MCF 10A (cell line): ENCODE results near the gene ERP29. TPM values are rescaled to one million over a fixed set of nuclear protein-coding genes. Genes with fewer than 3 reads are reported as not detected.

Experiments used
- BruUV-seq: library from RNA; stranded (reverse); fragments of 400-500 nt; replicated peaks from 2 replicates; lab custom pipeline; 2021; lab: Mats Ljungman, UMichigan
- CTCF ChIA-PET: fragments of 300-600 bp; sonication (Branson Sonifier 250); formaldehyde crosslinking; extraction: SDS; loops from one replicate; lab custom pipeline; 2021; ENCODE audit warnings: antibody characterized with exemption, inconsistent platforms; lab: Yijun Ruan, JAX
- POLR2A ChIA-PET: fragments of 300-600, 350-650 bp; sonication (Branson Sonifier 250); formaldehyde crosslinking; extraction: SDS; loops from one replicate; lab custom pipeline; 2020; ENCODE audit warnings: antibody characterized with exemption, inconsistent platforms; lab: Yijun Ruan, JAX
- DNase-seq: peaks from one replicate; pipeline ENCODE4 v3.0.0-alpha.2; 2018; ENCODE audit not compliant: unreplicated experiment
- H3K27ac Mint-ChIP-seq: one replicate; pipeline ENCODE4 v1.8.0; 2022; ENCODE audit warnings: mild to moderate bottlenecking, low read depth, mixed read lengths; ENCODE audit not compliant: unreplicated experiment
- H3K27me3 Mint-ChIP-seq: one replicate; pipeline ENCODE4 v1.8.0; 2022; ENCODE audit warnings: mixed read lengths; ENCODE audit not compliant: insufficient read depth, unreplicated experiment
- H3K36me3 Mint-ChIP-seq: one replicate; pipeline ENCODE4 v1.8.0; 2022; ENCODE audit warnings: mild to moderate bottlenecking, moderate library complexity, mixed read lengths; ENCODE audit not compliant: insufficient read depth, unreplicated experiment
- H3K4me1 Mint-ChIP-seq: one replicate; pipeline ENCODE4 v1.8.0; 2022; ENCODE audit warnings: mixed read lengths; ENCODE audit not compliant: insufficient read depth, unreplicated experiment
- H3K4me3 Mint-ChIP-seq: one replicate; pipeline ENCODE4 v1.8.0; 2022; ENCODE audit warnings: mild to moderate bottlenecking, moderate library complexity, mixed read lengths; ENCODE audit not compliant: unreplicated experiment
- H3K9me3 Mint-ChIP-seq: one replicate; pipeline ENCODE4 v1.8.0; 2022; ENCODE audit warnings: mixed read lengths; ENCODE audit not compliant: unreplicated experiment
- intact Hi-C: fragments of 100-400 bp; cut with micrococcal nuclease; formaldehyde crosslinking; loops from 2 replicates; pipeline ENCODE4 v1.14.1; 2022
- total RNA-seq: library from RNA; stranded (reverse); gene quantifications from 2 replicates; pipeline ENCODE4 v1.2.3, GENCODE V29; 2022
- TF ChIP-seq, protein P1 (sequence below): fragments of 200-600 bp; IDR thresholded peaks from one replicate; pipeline ENCODE4 v1.8.0; 2022; ENCODE audit warnings: antibody characterized with exemption, mild to moderate bottlenecking; ENCODE audit not compliant: unreplicated experiment

The ERP29 gene
- total RNA-seq, 1 experiment from 2014 or later, result 124 TPM

DNA sequence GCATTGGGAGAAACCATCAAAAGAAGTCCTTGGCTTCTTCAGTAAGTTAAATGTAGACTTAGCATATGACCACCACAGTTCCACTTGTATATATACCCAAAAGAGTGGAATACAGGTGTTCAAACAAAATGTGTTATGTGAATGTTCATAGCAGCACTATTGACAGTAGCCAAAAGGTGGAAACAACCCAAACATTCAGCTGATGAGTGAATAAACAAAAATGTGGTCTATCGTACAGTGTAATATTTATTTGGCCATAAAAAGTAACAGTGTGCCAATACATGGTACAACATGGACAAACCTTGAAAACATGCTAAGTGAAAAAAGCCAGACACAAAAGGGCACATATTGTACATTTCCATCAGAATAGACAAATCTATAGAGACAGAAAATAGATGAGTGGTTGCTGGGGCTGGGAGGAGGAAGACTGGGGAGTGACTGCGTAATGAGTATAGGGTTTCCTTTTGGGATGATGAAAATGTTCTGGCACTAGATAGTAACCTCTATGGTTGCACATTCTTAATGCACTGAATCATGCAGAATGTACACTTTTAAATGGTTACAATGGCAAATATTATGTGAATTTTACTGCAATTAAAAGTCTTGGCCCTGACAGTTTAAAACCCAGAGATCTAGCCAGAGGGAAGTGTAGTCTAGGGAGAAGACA is 5.5 kb downstream of the ERP29 start:
- BruUV-seq, result TSS peak; percentile 45
- intact Hi-C loops, result no loop called here
- Mint-ChIP-seq H3K4me3 (peak overlapping the region; percentile 44), H3K27ac (peak overlapping the region; percentile 24), H3K9me3 (no peaks in the 10 kb centered on the region), H3K27me3 (no peaks in the 10 kb centered on the region), H3K4me1 (peaks cover 38% of the 10 kb centered on the region), H3K36me3 (peaks cover 71% of the 10 kb centered on the region)
- TF ChIP-seq, protein P1, sequence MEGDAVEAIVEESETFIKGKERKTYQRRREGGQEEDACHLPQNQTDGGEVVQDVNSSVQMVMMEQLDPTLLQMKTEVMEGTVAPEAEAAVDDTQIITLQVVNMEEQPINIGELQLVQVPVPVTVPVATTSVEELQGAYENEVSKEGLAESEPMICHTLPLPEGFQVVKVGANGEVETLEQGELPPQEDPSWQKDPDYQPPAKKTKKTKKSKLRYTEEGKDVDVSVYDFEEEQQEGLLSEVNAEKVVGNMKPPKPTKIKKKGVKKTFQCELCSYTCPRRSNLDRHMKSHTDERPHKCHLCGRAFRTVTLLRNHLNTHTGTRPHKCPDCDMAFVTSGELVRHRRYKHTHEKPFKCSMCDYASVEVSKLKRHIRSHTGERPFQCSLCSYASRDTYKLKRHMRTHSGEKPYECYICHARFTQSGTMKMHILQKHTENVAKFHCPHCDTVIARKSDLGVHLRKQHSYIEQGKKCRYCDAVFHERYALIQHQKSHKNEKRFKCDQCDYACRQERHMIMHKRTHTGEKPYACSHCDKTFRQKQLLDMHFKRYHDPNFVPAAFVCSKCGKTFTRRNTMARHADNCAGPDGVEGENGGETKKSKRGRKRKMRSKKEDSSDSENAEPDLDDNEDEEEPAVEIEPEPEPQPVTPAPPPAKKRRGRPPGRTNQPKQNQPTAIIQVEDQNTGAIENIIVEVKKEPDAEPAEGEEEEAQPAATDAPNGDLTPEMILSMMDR, result no peak
- CTCF ChIA-PET, result interaction anchor here (0.7 to 1.1 kb wide), 2 partner anchors 128 to 169 kb away, joined by 3 read pairs; no protein-coding TSS in a partner anchor
- DNase-seq, result peak; percentile 77
- POLR2A ChIA-PET, result interaction anchor here (0.6 to 2.2 kb wide), 4 partner anchors 9 to 174 kb away, joined by 3 to 8 read pairs (median 4); no protein-coding TSS in a partner anchor

DNA sequence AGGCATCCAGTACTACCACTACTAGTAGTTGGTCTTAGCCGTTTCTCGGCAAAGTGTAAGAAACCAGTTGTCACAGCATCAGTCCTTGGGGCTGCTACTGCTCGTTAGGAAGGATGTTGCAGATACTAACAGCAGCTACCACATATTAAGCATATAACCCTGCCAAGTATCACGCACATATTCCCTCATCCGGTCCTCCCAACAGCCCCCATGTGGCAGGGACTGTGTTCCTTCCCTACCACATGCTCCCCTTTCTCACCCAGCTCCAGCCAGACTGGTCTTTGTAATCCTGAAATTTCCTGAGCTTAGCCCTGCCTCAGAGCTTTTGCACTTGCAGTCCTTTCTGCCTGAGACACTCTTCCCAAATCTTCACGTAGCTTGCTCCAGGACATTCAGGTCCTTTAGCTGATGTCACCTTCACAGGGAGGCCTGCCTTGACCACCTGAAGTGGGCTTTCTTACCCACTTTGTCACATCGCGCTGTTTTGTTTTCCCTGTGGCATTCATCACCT is 7.8 kb downstream of the ERP29 start:
- TF ChIP-seq, protein P1, result no peak
- ChIA-PET CTCF (interaction anchor here (0.8 to 2.9 kb wide), 2 partner anchors 8 to 366 kb away, joined by 6 to 11 read pairs; partner anchors contain the start of genes ERP29 and TMEM116), POLR2A (interaction anchor here (1.1 to 2.2 kb wide), 6 partner anchors 7 to 88 kb away, joined by 3 to 8 read pairs (median 4); no protein-coding TSS in a partner anchor)
- peaks cover 28% of the 10 kb centered on the region for H3K4me1 Mint-ChIP-seq
- no peak for DNase-seq
- no peak overlapping the region for H3K4me3 Mint-ChIP-seq
- H3K36me3 Mint-ChIP-seq, result peaks cover 72% of the 10 kb centered on the region
- peak overlapping the region; percentile 54 for H3K27ac Mint-ChIP-seq
- intact Hi-C loops, result no loop called here
- no peaks in the 10 kb centered on the region for H3K9me3 Mint-ChIP-seq
- BruUV-seq, result no TSS peak
- H3K27me3 Mint-ChIP-seq, result no peaks in the 10 kb centered on the region

DNA sequence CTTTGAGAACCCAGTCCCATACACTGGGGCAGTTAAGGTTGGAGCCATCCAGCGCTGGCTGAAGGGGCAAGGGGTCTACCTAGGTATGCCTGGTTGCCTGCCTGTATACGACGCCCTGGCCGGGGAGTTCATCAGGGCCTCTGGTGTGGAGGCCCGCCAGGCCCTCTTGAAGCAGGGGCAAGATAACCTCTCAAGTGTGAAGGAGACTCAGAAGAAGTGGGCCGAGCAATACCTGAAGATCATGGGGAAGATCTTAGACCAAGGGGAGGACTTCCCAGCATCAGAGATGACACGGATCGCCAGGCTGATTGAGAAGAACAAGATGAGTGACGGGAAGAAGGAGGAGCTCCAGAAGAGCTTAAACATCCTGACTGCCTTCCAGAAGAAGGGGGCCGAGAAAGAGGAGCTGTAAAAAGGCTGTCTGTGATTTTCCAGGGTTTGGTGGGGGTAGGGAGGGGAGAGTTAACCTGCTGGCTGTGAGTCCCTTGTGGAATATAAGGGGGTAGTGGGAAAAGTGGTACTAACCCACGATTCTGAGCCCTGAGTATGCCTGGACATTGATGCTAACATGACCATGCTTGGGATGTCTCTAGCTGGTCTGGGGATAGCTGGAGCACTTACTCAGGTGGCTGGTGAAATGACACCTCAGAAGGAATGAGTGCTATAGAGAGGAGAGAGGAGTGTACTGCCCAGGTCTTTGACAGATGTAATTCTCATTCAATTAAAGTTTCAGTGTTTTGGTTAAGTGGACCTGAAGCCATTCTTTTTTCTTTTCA is 9.2 kb downstream of the ERP29 start:
- Mint-ChIP-seq H3K27ac (peak overlapping the region; percentile 54), H3K27me3 (no peaks in the 10 kb centered on the region), H3K4me1 (peaks cover 23% of the 10 kb centered on the region), H3K4me3 (no peak overlapping the region), H3K9me3 (no peaks in the 10 kb centered on the region), H3K36me3 (peaks cover 77% of the 10 kb centered on the region)
- TSS peak; percentile 93 for BruUV-seq
- DNase-seq, result no peak
- ChIA-PET POLR2A (interaction anchor here (0.6 to 3.9 kb wide), 8 partner anchors 9 to 21 kb away, joined by 3 to 29 read pairs (median 4); partner anchors contain the start of genes ERP29 and TMEM116), CTCF (interaction anchor here (0.6 to 2.9 kb wide), 2 partner anchors 9 to 407 kb away, joined by 3 to 11 read pairs; partner anchors contain the start of genes ERP29 and TMEM116)
- intact Hi-C loops, result no loop called here
- TF ChIP-seq, protein P1, result no peak
